Measurements from ENCODE around the gene PDE6H.

PDE6H gene

DNA sequence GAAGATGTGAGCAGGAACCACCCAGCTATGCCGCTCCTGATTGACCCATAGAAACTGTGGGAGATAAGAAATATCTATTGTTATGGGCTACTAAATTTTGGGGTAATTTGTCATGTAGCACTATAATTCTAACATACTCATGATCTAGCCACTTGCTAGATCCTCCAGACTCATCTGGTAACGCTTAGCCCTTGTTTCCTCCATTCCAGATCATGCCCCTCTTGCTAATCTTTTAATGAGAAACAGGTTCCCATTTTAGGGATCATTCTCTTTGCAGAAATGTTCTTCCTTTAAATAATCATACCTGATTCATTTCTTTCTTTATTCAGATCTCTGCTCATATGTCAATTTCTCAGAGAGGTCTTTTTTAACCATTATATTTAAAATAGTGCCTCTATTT, 7.6 kb upstream of the PDE6H start:
- no peak overlapping the region for H3K4me3 ChIP-seq (ENCODE audit: low read length)
- TF ChIP-seq, protein P1, sequence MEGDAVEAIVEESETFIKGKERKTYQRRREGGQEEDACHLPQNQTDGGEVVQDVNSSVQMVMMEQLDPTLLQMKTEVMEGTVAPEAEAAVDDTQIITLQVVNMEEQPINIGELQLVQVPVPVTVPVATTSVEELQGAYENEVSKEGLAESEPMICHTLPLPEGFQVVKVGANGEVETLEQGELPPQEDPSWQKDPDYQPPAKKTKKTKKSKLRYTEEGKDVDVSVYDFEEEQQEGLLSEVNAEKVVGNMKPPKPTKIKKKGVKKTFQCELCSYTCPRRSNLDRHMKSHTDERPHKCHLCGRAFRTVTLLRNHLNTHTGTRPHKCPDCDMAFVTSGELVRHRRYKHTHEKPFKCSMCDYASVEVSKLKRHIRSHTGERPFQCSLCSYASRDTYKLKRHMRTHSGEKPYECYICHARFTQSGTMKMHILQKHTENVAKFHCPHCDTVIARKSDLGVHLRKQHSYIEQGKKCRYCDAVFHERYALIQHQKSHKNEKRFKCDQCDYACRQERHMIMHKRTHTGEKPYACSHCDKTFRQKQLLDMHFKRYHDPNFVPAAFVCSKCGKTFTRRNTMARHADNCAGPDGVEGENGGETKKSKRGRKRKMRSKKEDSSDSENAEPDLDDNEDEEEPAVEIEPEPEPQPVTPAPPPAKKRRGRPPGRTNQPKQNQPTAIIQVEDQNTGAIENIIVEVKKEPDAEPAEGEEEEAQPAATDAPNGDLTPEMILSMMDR (conservative IDR thresholded peaks at IDR 0.05; ENCODE audit: low read depth, low read length) = no peak
- DNase-seq (ENCODE audit: low read depth) = no peak

GRCh38 chr12:14968478-14968877, 4.4 kb upstream of the PDE6H start:
- TF ChIP-seq, protein P1 (conservative IDR thresholded peaks at IDR 0.05; ENCODE audit: low read depth, low read length) = no peak
- no peak for DNase-seq (ENCODE audit: low read depth)
- no peak overlapping the region for H3K4me3 ChIP-seq (ENCODE audit: low read length)

DNA sequence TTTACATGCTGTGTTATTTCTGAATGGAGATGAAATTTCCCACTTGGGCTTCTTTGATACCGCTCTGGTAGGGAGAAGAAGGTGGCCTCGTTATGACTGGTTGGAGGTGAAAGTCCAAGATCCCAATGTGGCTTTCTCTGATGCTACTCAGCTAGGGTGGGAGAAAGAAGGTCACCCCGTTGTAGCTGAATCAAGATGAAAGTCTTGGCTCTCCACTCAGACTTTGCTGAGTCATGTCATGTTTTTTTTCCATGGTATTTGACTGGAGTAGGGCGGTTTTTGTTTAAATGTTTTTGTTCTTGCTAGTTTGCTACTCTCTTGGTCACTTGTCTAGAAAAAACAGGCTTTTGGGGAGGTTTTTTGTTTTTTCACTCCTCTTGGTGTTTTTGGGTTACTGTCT, 2.4 kb upstream of the PDE6H start:
- DNase-seq (ENCODE audit: low read depth) = no peak
- TF ChIP-seq, protein P1 (conservative IDR thresholded peaks at IDR 0.05; ENCODE audit: low read depth, low read length) = no peak
- H3K4me3 ChIP-seq (ENCODE audit: low read length) = no peak overlapping the region

DNA sequence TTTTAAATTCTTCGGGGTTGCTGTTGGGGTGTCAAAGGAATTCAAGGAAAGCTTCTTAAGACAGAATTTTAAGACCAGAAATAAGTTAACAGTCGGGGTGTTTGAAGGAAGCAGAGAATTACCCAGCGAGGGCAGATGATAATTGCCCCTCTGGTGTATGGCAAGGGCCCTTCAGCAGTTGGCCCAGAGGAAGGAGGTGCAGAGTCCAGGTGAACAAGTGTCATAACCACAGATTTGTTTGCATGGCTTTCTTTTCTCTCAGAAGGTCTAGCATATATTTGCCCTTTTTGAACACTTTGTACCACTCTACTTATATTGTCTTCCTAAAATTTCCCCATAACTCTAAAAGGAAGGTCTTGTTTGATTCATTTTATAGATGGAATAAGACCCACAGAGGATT, 1.8 kb downstream of the PDE6H start:
- no peak overlapping the region for H3K4me3 ChIP-seq (ENCODE audit: low read length)
- DNase-seq (ENCODE audit: low read depth) = no peak
- TF ChIP-seq, protein P1 (conservative IDR thresholded peaks at IDR 0.05; ENCODE audit: low read depth, low read length) = no peak

GRCh38 chr12:14975457-14975856, 2.6 kb downstream of the PDE6H start:
- H3K4me3 ChIP-seq (ENCODE audit: low read length) = no peak overlapping the region
- TF ChIP-seq, protein P1 (conservative IDR thresholded peaks at IDR 0.05; ENCODE audit: low read depth, low read length) = no peak
- no peak for DNase-seq (ENCODE audit: low read depth)

DNA sequence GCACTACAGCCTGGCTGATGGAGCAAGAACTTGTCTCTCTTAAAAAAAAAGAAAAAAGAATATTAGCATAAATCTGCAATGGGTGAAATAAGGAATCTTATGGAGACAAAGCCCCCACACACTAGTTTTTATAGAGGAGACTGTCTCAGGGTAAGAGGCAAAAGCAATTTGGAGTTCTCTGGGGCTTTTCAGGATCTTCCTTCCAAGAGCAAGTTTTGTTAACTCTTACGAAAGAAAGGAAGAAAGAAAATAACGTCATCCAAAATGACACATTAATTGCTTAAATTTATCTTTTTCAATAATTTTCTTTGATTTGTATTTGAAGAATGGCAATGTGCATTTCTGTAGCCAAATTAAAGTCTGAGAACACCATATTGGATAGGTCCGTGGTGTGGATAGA, 3.8 kb downstream of the PDE6H start:
- no peak overlapping the region for H3K4me3 ChIP-seq (ENCODE audit: low read length)
- TF ChIP-seq, protein P1 (conservative IDR thresholded peaks at IDR 0.05; ENCODE audit: low read depth, low read length) = no peak
- no peak for DNase-seq (ENCODE audit: low read depth)

DNA sequence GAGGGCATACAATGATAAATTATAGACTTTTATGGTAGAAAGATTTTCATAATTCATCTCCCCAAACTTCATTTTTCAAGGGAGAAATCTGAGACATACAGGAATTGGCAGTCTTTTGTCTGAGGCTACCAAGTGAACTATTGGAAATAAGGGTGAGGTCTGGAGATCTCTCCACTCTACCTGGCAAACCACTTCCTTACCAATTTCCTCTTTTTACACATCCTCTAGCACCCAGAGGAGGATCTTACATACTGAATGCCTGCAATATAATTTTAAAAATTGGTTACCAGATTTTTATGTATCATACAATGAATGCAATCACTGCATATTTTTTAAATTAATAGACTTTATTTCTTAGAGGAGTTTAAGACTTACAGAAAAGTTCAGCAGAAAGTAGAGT, 6.6 kb downstream of the PDE6H start:
- DNase-seq (ENCODE audit: low read depth) = no peak
- H3K4me3 ChIP-seq (ENCODE audit: low read length) = no peak overlapping the region
- TF ChIP-seq, protein P1 (conservative IDR thresholded peaks at IDR 0.05; ENCODE audit: low read depth, low read length) = no peak
